Breast epithelium (tissue), 4 donors: ENCODE measurements around the gene AGAP1. TPM values are rescaled to one million over a fixed set of nuclear protein-coding genes. Genes with fewer than 3 reads are reported as not detected.

Experiments
- DNase-seq, 2 donors: peaks; one replicate each; pipeline ENCODE4 v3.0.0-alpha.2; 2019; ENCODE audit warnings: low spot score in 2 of 2
- H3K27ac ChIP-seq, 2 donors: fragments of 200-600 bp; sonication (generic) in 1 of 2; one replicate each; pipeline ENCODE4 v1.5.1; 2016 to 2019; ENCODE audit warnings: mild to moderate bottlenecking in 1 of 2
- H3K27me3 ChIP-seq, 2 donors: fragments of 200-600 bp; sonication (generic) in 1 of 2; one replicate each; pipeline versions ENCODE4 v1.5.1 to v1.6.0; 2017 to 2019; ENCODE audit warnings: control low read depth in 1 of 2, mild to moderate bottlenecking in 1 of 2
- H3K36me3 ChIP-seq: fragments of 200-600 bp; one replicate; pipeline ENCODE4 v1.5.1; 2019
- H3K4me1 ChIP-seq, 2 donors: fragments of 200-600 bp; sonication (generic); one replicate each; pipeline ENCODE4 v1.5.1; 2016 to 2019; ENCODE audit warnings: control low read depth in 1 of 2
- H3K4me3 ChIP-seq, 3 donors: fragments of 200-600 bp; sonication (generic); 1 replicate in 2 of 3; 2 replicates in 1 of 3; pipeline ENCODE4 v1.5.1; 2016 to 2019; ENCODE audit warnings: mild to moderate bottlenecking in 3 of 3, moderate library complexity in 2 of 3
- H3K9me3 ChIP-seq, 2 donors: fragments of 200-600 bp; sonication (generic) in 1 of 2; one replicate each; pipeline ENCODE4 v1.5.1; 2016 to 2019; ENCODE audit warnings: control low read depth in 1 of 2
- CTCF ChIP-seq, 3 donors: fragments of 450-650 bp; IDR thresholded peaks; one replicate each; pipeline ENCODE4 v1.5.1; 2016 to 2017; ENCODE audit warnings: antibody characterized with exemption in 3 of 3, mild to moderate bottlenecking in 3 of 3, moderate library complexity in 3 of 3
- POLR2A ChIP-seq: fragments of 450-650 bp; IDR thresholded peaks from one replicate; pipeline ENCODE4 v1.6.1; 2016; ENCODE audit warnings: antibody characterized with exemption, mild to moderate bottlenecking, moderate library complexity
- POLR2AphosphoS5 ChIP-seq, 3 donors: sonication (generic); formaldehyde crosslinking; IDR thresholded peaks; one replicate each; pipeline ENCODE4 v1.6.1; 2017; ENCODE audit warnings: antibody characterized with exemption in 3 of 3
- intact Hi-C: fragments of 100-400 bp; cut with DNase I; formaldehyde crosslinking; loops from one replicate; pipeline ENCODE4 v1.15.1; 2023; ENCODE audit warnings: low total_unique reads
- total RNA-seq, 3 donors: library from RNA; depleted of rRNA; stranded (reverse); fragments of >200 nt; gene quantifications; one replicate each; pipeline ENCODE4 v1.1.0, GENCODE V29; 2016

AGAP1 gene
- total RNA-seq, 3 donors from 2014 or later: 19.7 to 27.1 (median 25.9) TPM

DNA sequence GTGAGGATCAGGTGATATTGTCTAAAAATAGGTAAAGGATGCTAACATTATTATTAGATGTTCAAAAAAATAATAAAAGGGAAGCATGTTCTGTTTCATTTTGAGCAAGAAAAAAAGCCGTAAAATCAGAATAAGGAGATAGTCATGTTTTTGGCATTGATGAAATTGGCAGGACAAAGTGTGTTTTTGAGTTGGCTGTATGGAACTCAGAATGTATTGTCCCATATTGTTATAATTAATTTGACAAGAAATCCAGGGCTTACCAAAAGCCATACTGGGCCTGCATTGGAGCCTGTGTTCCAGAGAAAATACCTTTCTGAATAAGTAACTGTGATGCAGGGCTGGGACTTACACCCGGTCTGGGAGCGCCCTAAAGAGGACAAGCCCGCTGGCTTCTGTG is 232.0 kb downstream of the AGAP1 start:
- intact Hi-C loops: no loop called here
- DNase-seq: no peak
- no peaks in the 10 kb centered on the region for H3K27me3 ChIP-seq
- no peaks in the 10 kb centered on the region for H3K9me3 ChIP-seq
- H3K36me3 ChIP-seq: no peaks in the 10 kb centered on the region
- H3K27ac ChIP-seq: no peak overlapping the region
- H3K4me3 ChIP-seq: no peak overlapping the region
- no peaks in the 10 kb centered on the region for H3K4me1 ChIP-seq
- TF ChIP-seq POLR2A (no peak), CTCF (IDR thresholded peaks at IDR 0.05) (no peak), POLR2AphosphoS5 (IDR thresholded peaks at IDR 0.05) (no peak)

- Histone ChIP-seq H3K4me1 (no peaks in the 10 kb centered on the region), H3K27ac (no peak overlapping the region), H3K4me3 (no peak overlapping the region), H3K9me3 (no peaks in the 10 kb centered on the region), H3K27me3 (no peaks in the 10 kb centered on the region), H3K36me3 (no peaks in the 10 kb centered on the region)
- DNase-seq: no peak
- no peak for TF ChIP-seq POLR2A
- no peak for TF ChIP-seq POLR2AphosphoS5 (IDR thresholded peaks at IDR 0.05)
- TF ChIP-seq CTCF (IDR thresholded peaks at IDR 0.05): no peak
- intact Hi-C loops: no loop called here
These were observed 232.7 kb downstream of the AGAP1 start for GRCh38 chr2:235726554-235726953.

GRCh38 chr2:235727174-235727573 is 233.3 kb downstream of the AGAP1 start:
- no peak for TF ChIP-seq POLR2AphosphoS5 (IDR thresholded peaks at IDR 0.05)
- TF ChIP-seq CTCF (IDR thresholded peaks at IDR 0.05): no peak
- no peak for TF ChIP-seq POLR2A
- no peak overlapping the region for H3K4me3 ChIP-seq
- H3K27me3 ChIP-seq: no peaks in the 10 kb centered on the region
- H3K4me1 ChIP-seq: no peaks in the 10 kb centered on the region
- no peak for DNase-seq
- no peak overlapping the region for H3K27ac ChIP-seq
- no peaks in the 10 kb centered on the region for H3K9me3 ChIP-seq
- no peaks in the 10 kb centered on the region for H3K36me3 ChIP-seq
- intact Hi-C loops: no loop called here

DNA sequence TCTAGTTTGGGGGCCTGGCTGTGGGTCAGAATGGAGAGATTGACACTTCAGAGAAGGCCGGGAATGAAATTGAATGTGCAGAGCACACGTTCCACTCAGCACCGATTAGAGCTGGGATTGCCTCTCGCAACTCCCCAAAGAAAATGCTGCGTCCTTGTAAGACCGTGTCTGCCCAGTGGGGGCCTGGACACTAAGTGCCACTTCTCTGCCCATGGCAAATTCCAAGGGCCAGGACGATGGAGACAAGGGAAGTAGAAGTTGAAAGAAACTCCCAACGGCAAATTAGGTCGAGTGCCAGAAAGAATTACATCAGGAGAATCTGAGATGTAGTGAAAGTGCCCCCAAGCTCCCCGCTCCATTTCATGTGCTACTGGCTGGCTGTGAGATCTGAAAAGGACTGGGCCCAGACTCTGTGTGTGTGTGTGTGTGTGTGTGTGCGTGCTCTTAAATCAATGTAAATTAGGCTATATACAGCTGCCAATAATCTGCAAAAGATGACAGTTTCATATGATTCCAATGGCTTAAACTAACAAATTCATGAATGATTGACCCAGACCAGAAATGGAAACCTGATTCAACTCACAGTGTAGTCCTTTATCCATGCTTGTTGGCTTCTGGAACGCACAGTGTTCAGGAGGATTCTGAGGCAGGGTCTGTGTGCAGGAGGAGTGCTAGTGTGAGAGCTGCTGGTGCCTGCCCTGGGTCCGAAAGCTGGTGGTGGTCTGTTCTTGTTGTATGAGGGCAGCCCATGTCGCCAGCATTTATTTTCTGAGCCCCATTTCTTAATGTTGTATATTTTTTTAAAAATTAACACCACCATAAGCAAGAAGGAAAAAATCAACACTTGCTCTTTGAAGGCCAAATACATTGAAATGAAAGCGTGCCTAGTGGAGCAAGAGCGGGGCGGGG is 234.3 kb downstream of the AGAP1 start:
- no peak for DNase-seq
- Histone ChIP-seq H3K36me3 (no peaks in the 10 kb centered on the region), H3K9me3 (no peaks in the 10 kb centered on the region), H3K27ac (no peak overlapping the region), H3K27me3 (no peaks in the 10 kb centered on the region), H3K4me1 (no peaks in the 10 kb centered on the region), H3K4me3 (no peak overlapping the region)
- intact Hi-C loops: no loop called here
- TF ChIP-seq CTCF (IDR thresholded peaks at IDR 0.05) (no peak), POLR2AphosphoS5 (IDR thresholded peaks at IDR 0.05) (no peak), POLR2A (no peak)

DNA sequence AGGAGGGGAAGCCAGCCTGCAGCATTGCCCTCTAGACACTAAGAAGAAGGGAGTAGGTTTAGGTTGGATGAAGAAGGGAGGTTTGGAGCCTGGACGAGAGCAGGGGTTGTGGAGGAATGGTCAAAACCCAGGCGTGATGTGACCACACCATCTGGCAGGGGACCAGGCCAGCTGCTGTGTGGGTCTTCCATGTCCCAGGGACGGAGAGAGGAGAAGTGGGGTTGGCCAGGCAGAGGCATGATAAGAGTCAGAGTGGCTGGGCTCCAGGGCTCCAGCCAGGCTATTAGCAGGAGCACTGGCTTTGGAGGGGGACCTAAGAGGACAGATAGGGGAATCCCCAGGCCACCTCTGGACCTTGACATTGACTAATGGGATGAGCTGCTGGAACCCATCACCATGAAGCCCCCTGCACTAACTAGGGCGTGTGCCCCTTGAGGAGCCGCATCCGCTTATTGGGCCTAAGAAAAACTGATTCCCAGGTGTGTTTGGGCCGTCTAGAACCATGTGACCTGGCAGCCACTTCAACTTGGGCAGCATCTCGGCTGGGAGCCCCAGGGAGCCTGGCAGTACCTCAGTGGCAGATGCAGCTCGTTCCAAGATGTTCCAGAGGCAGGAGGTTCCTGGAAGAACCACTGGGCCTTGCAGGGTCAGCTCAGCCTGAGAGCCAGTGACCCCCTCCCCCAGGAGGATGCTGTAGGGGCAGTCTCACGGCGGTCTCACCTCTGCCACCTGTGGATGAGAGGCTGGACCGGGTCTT is 235.1 kb downstream of the AGAP1 start:
- H3K9me3 ChIP-seq: no peaks in the 10 kb centered on the region
- DNase-seq: no peak
- intact Hi-C loops: no loop called here
- no peaks in the 10 kb centered on the region for H3K36me3 ChIP-seq
- no peak overlapping the region for H3K4me3 ChIP-seq
- H3K4me1 ChIP-seq: no peaks in the 10 kb centered on the region
- no peaks in the 10 kb centered on the region for H3K27me3 ChIP-seq
- H3K27ac ChIP-seq: no peak overlapping the region
- no peak for TF ChIP-seq POLR2AphosphoS5 (IDR thresholded peaks at IDR 0.05)
- no peak for TF ChIP-seq POLR2A
- TF ChIP-seq CTCF (IDR thresholded peaks at IDR 0.05): no peak
